Activated CD4-positive, alpha-beta T cell treated with anti-CD3 and anti-CD28 coated beads for 36 hours (primary cell): ENCODE results near the gene DEFB129. TPM values are rescaled to one million over a fixed set of nuclear protein-coding genes. Genes with fewer than 3 reads are reported as not detected.
"Not testable (repeated sequence)": the region's sequence is repeated elsewhere in the genome, so short reads cannot be mapped to it uniquely, and the experiment has no call there.

Experiments
- ATAC-seq: fragments of 200-7000 bp; cut with Tn5 transposase; one replicate; pipeline ENCODE4 v1.10.0; 2021; ENCODE audit warnings: mild to moderate bottlenecking, moderate library complexity
- CTCF ChIA-PET: fragments of 350-600 bp; sonication (Branson Sonifier 250); formaldehyde crosslinking; loops from one replicate; lab custom pipeline; 2021; ENCODE audit warnings: antibody characterized with exemption; lab: Charles Lee
- POLR2A ChIA-PET: fragments of 350-600 bp; sonication (Branson Sonifier 250); formaldehyde crosslinking; loops from one replicate; lab custom pipeline; 2021; ENCODE audit warnings: antibody characterized with exemption, inconsistent platforms; lab: Charles Lee
- DNase-seq: peaks from one replicate; pipeline ENCODE4 v3.0.0-alpha.2; 2020
- H3K27ac Mint-ChIP-seq: one replicate; pipeline ENCODE4 v1.8.0; 2021; ENCODE audit warnings: mixed read lengths
- H3K27me3 Mint-ChIP-seq: one replicate; pipeline ENCODE4 v1.8.0; 2021; ENCODE audit warnings: mixed read lengths
- H3K36me3 Mint-ChIP-seq: one replicate; pipeline ENCODE4 v1.8.0; 2021; ENCODE audit warnings: low read depth, mixed read lengths
- H3K4me1 Mint-ChIP-seq: one replicate; pipeline ENCODE4 v1.8.0; 2021; ENCODE audit warnings: mixed read lengths
- H3K4me3 Mint-ChIP-seq: one replicate; pipeline ENCODE4 v1.8.0; 2021; ENCODE audit warnings: mild to moderate bottlenecking, moderate library complexity, mixed read lengths
- H3K9me3 Mint-ChIP-seq: one replicate; pipeline ENCODE4 v1.8.0; 2021; ENCODE audit warnings: low read depth, mixed read lengths
- intact Hi-C, 2 experiments: fragments of 100-400 bp; cut with DNase I in 1 of 2; cut with micrococcal nuclease in 1 of 2; formaldehyde crosslinking; loops; one replicate each; pipeline versions ENCODE4 v1.14.2 to v1.15.1; 2022 to 2024; cut with DNase I, micrococcal nuclease
- total RNA-seq, 2 experiments: library from RNA; stranded (reverse); gene quantifications; one replicate each; pipeline ENCODE4 v1.2.3, GENCODE V29; 2021

The DEFB129 gene
- total RNA-seq, 2 experiments from 2014 or later = not detected

DNA sequence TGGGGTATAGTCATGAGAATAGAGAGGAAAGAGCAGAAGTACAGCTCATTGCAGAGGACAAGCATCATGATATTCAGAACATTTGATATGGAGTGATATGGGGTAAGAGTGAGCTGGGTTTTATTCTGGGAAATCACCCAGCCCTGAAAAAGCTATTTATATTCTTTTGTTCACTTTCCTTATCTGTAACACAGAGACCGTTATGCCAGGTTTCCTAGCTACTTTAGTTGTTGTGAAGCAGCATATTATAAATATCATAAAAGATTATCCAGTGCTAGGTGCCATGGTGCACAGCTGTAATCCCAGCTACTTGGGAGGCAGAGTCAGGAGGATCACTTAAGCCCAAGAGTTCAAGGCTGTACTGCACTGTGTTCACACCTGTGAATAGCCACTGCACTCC is 9.8 kb upstream of the DEFB129 start:
- POLR2A ChIA-PET = interaction anchor here (0.6 kb wide), 1 partner anchor 275 kb away, joined by 3 read pairs; no protein-coding TSS in a partner anchor
- H3K27me3 Mint-ChIP-seq = peaks cover 14% of the 10 kb centered on the region
- no peaks in the 10 kb centered on the region for H3K9me3 Mint-ChIP-seq
- H3K4me1 Mint-ChIP-seq = no peaks in the 10 kb centered on the region
- no peak for ATAC-seq
- CTCF ChIA-PET = interaction anchor here (1.0 to 2.4 kb wide), 3 partner anchors 9 to 113 kb away, joined by 3 to 13 read pairs (median 4); partner anchors contain the start of gene DEFB129
- no peak overlapping the region for H3K27ac Mint-ChIP-seq
- DNase-seq = no peak
- intact Hi-C loops = no loop called here
- no peaks in the 10 kb centered on the region for H3K36me3 Mint-ChIP-seq
- H3K4me3 Mint-ChIP-seq = no peak overlapping the region

DNA sequence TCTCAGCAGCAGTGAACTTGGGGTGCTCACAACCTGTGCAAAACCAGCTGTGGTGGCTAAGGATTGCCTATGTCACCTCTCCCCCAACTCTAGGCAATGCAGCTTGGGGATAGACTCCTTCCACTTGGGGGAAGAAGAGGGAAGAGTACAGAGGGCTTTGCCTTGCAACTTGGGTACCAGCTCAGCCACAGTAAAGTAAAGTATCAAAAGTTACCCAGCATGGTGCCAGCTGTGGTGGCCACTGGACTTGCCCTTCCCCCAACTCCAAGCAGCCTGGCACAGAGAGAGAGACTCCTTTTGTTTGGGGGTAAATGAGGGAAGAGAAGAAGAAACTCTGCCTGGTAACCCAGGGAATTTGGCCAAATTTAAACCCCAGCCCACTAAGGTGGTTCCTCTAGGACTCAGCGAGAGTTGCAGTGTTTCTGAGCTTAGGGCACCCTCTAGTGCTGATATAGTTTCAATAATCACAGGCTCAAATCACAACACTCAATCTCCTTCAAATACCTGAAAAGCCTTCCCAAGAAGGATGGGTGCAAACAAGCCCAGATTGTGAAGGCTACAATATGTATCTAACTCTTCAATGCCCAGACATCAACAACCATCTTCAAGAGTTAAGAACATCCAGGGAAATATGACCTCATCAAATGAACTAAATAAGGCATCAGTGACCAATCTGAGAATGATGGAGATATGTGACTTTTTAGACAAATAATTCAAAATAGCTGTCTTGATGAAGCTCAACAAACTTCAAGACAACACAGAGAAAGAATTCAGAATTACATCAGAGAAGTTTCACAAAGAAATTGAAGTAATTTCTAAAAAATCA is 7.6 kb upstream of the DEFB129 start:
- POLR2A ChIA-PET = no interaction called here
- no peak for DNase-seq
- CTCF ChIA-PET = interaction anchor here (0.7 to 2.2 kb wide), 6 partner anchors 28 to 300 kb away, joined by 3 to 9 read pairs (median 4); no protein-coding TSS in a partner anchor
- peaks cover 10% of the 10 kb centered on the region for H3K27me3 Mint-ChIP-seq
- ATAC-seq = peak; percentile 44
- no peaks in the 10 kb centered on the region for H3K4me1 Mint-ChIP-seq
- no peak overlapping the region for H3K27ac Mint-ChIP-seq
- no peaks in the 10 kb centered on the region for H3K9me3 Mint-ChIP-seq
- no peaks in the 10 kb centered on the region for H3K36me3 Mint-ChIP-seq
- intact Hi-C loops = no loop called here
- no peak overlapping the region for H3K4me3 Mint-ChIP-seq

DNA sequence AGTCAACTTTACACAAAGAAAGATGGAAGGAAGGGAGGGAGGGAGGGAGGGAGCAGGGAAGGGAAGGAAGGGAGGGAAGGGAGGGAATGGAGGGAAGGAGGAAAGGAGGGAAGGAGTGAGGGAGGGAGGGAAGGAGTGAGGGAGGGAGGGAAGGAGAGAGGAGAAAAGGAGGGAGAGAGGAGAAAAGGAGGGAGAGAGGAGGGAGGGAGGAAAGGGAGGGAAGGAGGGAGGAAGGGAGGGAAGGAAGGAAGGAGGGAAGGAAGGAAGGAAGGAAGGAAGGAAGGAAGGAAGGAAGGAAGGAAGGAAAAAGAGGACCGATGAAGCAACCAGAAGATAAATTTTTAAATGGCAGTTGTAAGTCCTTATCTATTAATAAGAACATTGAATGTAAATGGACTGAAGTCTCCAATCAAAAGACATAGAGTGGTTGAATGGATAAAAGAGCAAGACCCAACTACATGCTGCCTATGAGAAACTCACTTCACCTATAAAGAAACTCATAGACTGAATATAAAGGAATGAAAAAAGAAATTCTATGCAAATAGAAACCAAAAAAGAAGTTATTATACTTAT is 5.7 kb upstream of the DEFB129 start:
- CTCF ChIA-PET = no interaction called here
- no peak for ATAC-seq

DNA sequence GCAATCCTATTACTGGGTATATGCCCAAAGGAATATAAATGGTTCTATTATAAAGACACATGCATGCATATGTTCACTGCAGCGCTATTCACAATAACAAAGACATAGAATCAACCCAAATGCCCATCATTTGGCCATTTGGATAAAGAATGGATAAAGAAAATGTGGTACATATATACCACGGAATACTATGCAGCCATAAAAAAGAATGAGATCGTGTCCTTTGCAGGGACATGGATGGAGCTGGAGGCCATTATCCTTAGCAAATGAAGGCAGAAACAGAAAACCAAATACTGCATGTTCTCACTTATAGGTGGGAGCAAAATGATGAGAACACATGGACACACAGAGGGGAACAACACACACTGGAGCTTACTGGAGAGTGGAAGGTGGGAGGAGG is 1.2 kb upstream of the DEFB129 start:
- H3K4me1 Mint-ChIP-seq = peaks cover 19% of the 10 kb centered on the region
- H3K27ac Mint-ChIP-seq, ATAC-seq, H3K4me3 Mint-ChIP-seq, H3K27me3 Mint-ChIP-seq, POLR2A ChIA-PET, H3K9me3 Mint-ChIP-seq, intact Hi-C loops, H3K36me3 Mint-ChIP-seq, DNase-seq: not testable (repeated sequence)
- CTCF ChIA-PET = interaction anchor here (1.2 to 2.0 kb wide), 4 partner anchors 9 to 41 kb away, joined by 3 to 9 read pairs (median 4); no protein-coding TSS in a partner anchor

More for the DNA sequence above, 5.7 kb upstream of the DEFB129 start:
- Mint-ChIP-seq H3K36me3 (no peaks in the 10 kb centered on the region), H3K9me3 (peaks cover 2% of the 10 kb centered on the region), H3K4me1 (peaks cover 4% of the 10 kb centered on the region), H3K4me3 (no peak overlapping the region), H3K27ac (no peak overlapping the region), H3K27me3 (peaks cover 10% of the 10 kb centered on the region)
- POLR2A ChIA-PET = no interaction called here
- intact Hi-C loops = no loop called here
- DNase-seq = no peak

DNA sequence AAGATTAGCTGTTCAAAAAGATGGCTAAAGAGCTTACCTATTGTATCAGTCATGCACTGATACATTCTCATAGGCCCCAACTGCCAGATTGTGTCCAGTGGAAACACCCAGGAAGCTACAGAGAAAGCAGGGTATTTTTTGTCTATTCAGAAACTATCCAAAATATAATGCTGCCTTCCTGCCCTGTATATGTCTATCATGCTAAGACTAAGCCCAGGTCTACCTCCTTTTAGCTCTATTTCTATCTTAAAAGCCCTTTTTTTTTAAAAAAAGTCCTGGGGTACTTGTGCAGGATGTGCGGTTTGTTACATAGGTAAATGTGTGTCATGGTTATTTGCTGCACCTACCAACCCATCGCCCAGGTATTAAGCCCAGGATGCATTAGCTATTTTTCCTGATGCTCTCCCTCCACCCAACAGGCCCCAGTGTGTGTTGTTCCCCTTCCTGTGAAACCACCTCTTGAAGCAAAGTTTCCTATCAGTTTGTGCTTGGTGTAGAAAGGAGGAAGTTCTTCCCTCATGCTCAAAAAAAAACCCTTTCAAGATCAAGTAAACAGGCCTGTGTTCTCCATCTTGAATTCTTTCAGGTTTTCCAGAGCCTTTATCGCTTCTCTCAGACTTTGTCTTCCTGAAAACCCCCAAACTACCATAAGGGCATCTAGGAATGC is 514 bp downstream of the DEFB129 start:
- CTCF ChIA-PET = interaction anchor here (0.9 to 1.3 kb wide), 2 partner anchors 10 to 38 kb away, joined by 3 to 4 read pairs; no protein-coding TSS in a partner anchor
- Mint-ChIP-seq H3K27ac (no peak overlapping the region), H3K36me3 (no peaks in the 10 kb centered on the region), H3K4me3 (no peak overlapping the region), H3K27me3 (no peaks in the 10 kb centered on the region), H3K4me1 (peaks cover 19% of the 10 kb centered on the region), H3K9me3 (peaks cover 2% of the 10 kb centered on the region)
- intact Hi-C loops = no loop called here
- POLR2A ChIA-PET = interaction anchor here (0.6 kb wide), 2 partner anchors 20 to 130 kb away, joined by 3 to 4 read pairs; no protein-coding TSS in a partner anchor
- ATAC-seq (peak; percentile 19), DNase-seq (no peak)

DNA sequence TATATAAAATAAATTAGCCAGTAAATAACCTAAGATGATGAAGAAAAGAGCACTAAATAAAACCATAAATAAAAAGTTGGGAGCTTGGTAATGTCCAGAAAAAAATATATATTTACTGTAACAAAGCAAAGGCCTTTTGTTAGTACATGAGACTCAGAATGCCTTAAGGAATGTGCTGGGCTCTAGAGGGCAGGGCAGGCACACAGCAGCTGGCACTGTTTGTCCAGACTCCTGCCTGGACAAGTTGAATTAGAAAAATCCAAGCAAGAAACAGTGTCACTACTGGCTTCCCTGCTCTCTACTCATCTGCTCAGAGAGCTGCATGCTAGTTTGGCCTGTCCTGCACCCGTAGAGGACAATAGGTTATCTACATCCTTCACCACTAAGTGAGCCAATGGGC is 8.8 kb downstream of the DEFB129 start:
- ATAC-seq (no peak), DNase-seq (no peak)
- CTCF ChIA-PET = interaction anchor here (0.6 kb wide), 1 partner anchor 313 kb away, joined by 3 read pairs; no protein-coding TSS in a partner anchor
- Mint-ChIP-seq H3K4me1 (peaks cover 28% of the 10 kb centered on the region), H3K27me3 (no peaks in the 10 kb centered on the region), H3K9me3 (no peaks in the 10 kb centered on the region), H3K36me3 (no peaks in the 10 kb centered on the region), H3K27ac (no peak overlapping the region), H3K4me3 (no peak overlapping the region)
- intact Hi-C loops = no loop called here
- POLR2A ChIA-PET = no interaction called here

DNA sequence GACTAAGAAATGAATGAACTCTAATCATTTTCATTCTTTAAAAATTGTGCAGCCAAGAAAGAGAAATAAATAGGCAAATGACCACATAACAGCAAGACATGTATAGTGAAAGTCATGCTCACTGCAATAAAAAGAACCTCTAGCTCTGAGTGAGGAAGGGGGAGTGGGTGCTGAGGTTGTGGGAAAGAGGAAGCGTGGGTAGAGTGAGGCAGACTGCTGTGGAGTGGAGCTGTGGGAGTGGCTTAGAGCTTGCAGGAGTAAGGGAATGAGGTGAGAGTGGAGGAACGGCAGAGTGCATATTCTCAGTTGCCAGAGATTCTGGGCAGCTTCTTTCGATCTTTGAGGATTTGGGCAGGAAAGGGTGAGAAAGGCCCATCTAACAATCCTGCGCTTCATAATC is 10.4 kb downstream of the DEFB129 start:
- Mint-ChIP-seq H3K27me3 (no peaks in the 10 kb centered on the region), H3K27ac (peak overlapping the region; percentile 85), H3K4me1 (peaks cover 28% of the 10 kb centered on the region), H3K9me3 (no peaks in the 10 kb centered on the region), H3K4me3 (peak overlapping the region; percentile 57), H3K36me3 (no peaks in the 10 kb centered on the region)
- ATAC-seq (peak; percentile 78), DNase-seq (peak; percentile 63)
- ChIA-PET POLR2A (interaction anchor here (1.0 kb wide), 1 partner anchor 408 kb away, joined by 3 read pairs; no protein-coding TSS in a partner anchor), CTCF (interaction anchor here (0.8 to 2.4 kb wide), 6 partner anchors 10 to 163 kb away, joined by 3 to 17 read pairs (median 6); no protein-coding TSS in a partner anchor)
- intact Hi-C loops = no loop called here

DNA sequence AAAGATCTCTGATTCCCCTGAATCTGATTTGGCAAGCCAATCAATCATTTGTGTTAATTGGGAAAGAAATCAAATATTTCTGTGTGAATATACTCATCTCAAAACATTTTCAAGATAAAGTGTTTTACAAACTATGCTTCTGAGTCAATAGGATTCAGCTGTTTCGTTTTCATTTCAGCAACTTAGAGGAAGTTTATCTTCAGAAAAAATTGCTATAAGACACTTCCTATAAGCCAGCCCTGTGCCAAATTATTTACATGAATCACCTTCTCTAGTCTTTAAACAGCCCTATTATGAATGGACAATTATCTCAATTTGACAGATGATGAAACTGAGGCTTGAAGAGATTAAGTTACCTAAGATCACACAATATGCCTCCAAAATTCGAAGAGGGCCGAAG is 10.9 kb downstream of the DEFB129 start:
- intact Hi-C loops = loop anchor here in 1 of 2 experiments (1.0 kb wide), 1 partner anchor 29 kb away; no protein-coding TSS in a partner anchor
- Mint-ChIP-seq H3K27me3 (no peaks in the 10 kb centered on the region), H3K36me3 (no peaks in the 10 kb centered on the region), H3K4me3 (peak overlapping the region; percentile 57), H3K27ac (peak overlapping the region; percentile 85), H3K9me3 (no peaks in the 10 kb centered on the region), H3K4me1 (peaks cover 28% of the 10 kb centered on the region)
- ChIA-PET POLR2A (interaction anchor here (1.0 kb wide), 1 partner anchor 408 kb away, joined by 3 read pairs; no protein-coding TSS in a partner anchor), CTCF (interaction anchor here (0.8 to 2.4 kb wide), 6 partner anchors 9 to 164 kb away, joined by 3 to 17 read pairs (median 6); no protein-coding TSS in a partner anchor)
- ATAC-seq = peak; percentile 89
- no peak for DNase-seq

DNA sequence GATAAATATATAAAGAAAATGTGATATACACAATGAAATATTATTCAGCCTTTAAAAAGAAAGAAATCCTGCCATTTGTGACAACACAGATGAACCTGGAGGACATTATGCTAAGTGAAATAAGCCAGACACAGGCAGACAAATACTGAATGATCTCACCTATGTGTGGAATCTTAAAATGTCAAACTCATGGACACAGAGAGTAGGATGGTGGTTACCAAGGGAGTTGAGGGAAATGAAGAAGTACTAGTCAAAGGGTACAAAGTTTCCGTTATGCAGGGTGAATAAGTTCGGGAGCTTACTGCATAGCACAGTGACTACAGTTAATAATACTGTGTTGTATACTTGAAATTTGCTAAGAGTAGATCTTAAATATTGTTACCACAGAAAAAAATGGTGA is 15.8 kb downstream of the DEFB129 start:
- no peaks in the 10 kb centered on the region for H3K36me3 Mint-ChIP-seq
- ATAC-seq (no peak), DNase-seq (no peak)
- H3K9me3 Mint-ChIP-seq = no peaks in the 10 kb centered on the region
- H3K4me3 Mint-ChIP-seq = no peak overlapping the region
- intact Hi-C loops = no loop called here
- H3K27ac Mint-ChIP-seq = no peak overlapping the region
- ChIA-PET POLR2A (no interaction called here), CTCF (interaction anchor here (0.7 to 1.9 kb wide), 3 partner anchors 20 to 24 kb away, joined by 3 to 5 read pairs (median 3); no protein-coding TSS in a partner anchor)
- peaks cover 2% of the 10 kb centered on the region for H3K27me3 Mint-ChIP-seq
- H3K4me1 Mint-ChIP-seq = peaks cover 10% of the 10 kb centered on the region

DNA sequence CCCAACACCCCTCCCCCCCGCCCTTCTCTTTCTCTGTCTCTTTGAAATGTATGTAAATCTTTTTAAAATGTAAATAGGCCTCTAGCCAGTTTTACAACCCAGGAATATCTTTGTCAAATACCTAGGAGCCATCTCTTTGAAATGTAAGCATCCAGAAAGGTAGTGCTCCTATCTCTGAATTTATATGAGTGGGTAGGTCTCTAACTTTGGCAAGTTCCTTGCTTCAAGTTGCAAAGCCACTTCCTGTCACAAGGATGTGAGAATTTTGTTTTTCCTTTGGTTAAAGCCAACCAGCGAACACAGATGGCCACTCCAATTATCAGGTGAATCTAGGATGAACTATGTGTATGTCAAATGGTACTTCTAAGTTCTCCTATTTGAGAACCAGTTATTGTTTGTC is 24.3 kb downstream of the DEFB129 start:
- ATAC-seq (no peak), DNase-seq (no peak)
- no peaks in the 10 kb centered on the region for H3K27me3 Mint-ChIP-seq
- H3K4me3 Mint-ChIP-seq = no peak overlapping the region
- ChIA-PET CTCF (no interaction called here), POLR2A (no interaction called here)
- no peak overlapping the region for H3K27ac Mint-ChIP-seq
- H3K4me1 Mint-ChIP-seq = peaks cover 11% of the 10 kb centered on the region
- intact Hi-C loops = no loop called here
- no peaks in the 10 kb centered on the region for H3K9me3 Mint-ChIP-seq
- H3K36me3 Mint-ChIP-seq = no peaks in the 10 kb centered on the region

DNA sequence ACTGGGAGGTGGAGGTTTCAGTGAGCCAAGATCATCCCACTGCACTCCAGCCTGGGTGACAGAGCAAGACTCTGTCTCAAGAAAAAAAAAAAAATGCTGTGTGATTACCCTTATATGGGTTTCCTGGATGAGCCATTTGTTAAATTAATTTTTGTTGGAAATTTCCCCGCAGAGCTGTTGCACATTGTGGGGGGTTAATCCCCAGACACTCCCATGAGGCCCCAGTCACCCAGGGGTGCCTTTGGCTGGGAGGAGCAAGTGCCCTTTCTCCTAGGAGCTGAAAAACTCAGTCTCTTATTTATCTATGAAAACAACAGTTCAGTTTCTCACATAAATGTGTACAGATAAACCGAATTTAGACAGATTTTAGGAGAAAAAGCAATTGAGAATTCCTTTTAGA is 25.7 kb downstream of the DEFB129 start:
- Mint-ChIP-seq H3K36me3 (no peaks in the 10 kb centered on the region), H3K27me3 (no peaks in the 10 kb centered on the region), H3K4me3 (no peak overlapping the region), H3K9me3 (no peaks in the 10 kb centered on the region), H3K27ac (no peak overlapping the region), H3K4me1 (peaks cover 11% of the 10 kb centered on the region)
- ATAC-seq = no peak
- ChIA-PET CTCF (interaction anchor here (0.6 to 1.6 kb wide), 2 partner anchors 14 to 40 kb away, joined by 3 to 9 read pairs; no protein-coding TSS in a partner anchor), POLR2A (interaction anchor here (0.6 kb wide), 1 partner anchor 22 kb away, joined by 6 read pairs; no protein-coding TSS in a partner anchor)
- intact Hi-C loops = no loop called here
- DNase-seq = no peak
